ENCODE data around the gene MAPK7. TPM values are rescaled to one million over a fixed set of nuclear protein-coding genes. Genes with fewer than 3 reads are reported as not detected.

The MAPK7 gene
- total and polyA plus RNA-seq, 10 of the 15 experiments (the other 5 are each of a cell fraction or from before 2014, with no cell fraction given): 0.37 to 13.5 (median 5.6) TPM

- DNase-seq (ENCODE audit: low read depth, low spot score): no peak
- H3K4me2 ChIP-seq (ENCODE audit: control insufficient read depth, insufficient read depth): no peak overlapping the region
Measured at GRCh38 chr17:19348081-19348650, 30.1 kb upstream of the MAPK7 start.

More at GRCh38 chr17:19348081-19348650, 30.1 kb upstream of the MAPK7 start:
- POLR2A ChIA-PET: interaction anchor here (0.6 kb wide), 1 partner anchor 26 kb away, joined by 3 read pairs; no protein-coding TSS in a partner anchor
- no peaks in the 10 kb centered on the region for H3K4me1 ChIP-seq (ENCODE audit: control insufficient read depth, insufficient read depth, low read length)
- WGBS (ENCODE audit: insufficient coverage, insufficient replicate concordance, low lambda C conversion rate, missing lambda C conversion rate): 54% methylated on average over 9 of the region's 9 CpGs
- H3K27me3 ChIP-seq (replicated peaks in 1 of 2; ENCODE audit: control insufficient read depth in 2 of 2, insufficient read depth in 2 of 2, low read length in 1 of 2): no peaks in the 10 kb centered on the region
- H2AFZ ChIP-seq (ENCODE audit: control insufficient read depth, low read depth, low read length): no peak overlapping the region
- FAIRE-seq: no peak
- in situ Hi-C loops (cut with MboI) (no loop called here), intact Hi-C loops (cut with micrococcal nuclease; ENCODE audit: unreplicated experiment) (no loop called here)
- ATAC-seq: no peak
- no peaks in the 10 kb centered on the region for H3K36me3 ChIP-seq (ENCODE audit: control insufficient read depth in 2 of 2, insufficient read depth in 2 of 2, low read length in 1 of 2)
- H3K4me3 ChIP-seq: no peak overlapping the region
- no peak overlapping the region for H3K9ac ChIP-seq (ENCODE audit: control insufficient read depth, insufficient read depth, low read length)
- no TSS peak for BruUV-seq (replicated peaks)
- no peak overlapping the region for H3K27ac ChIP-seq (ENCODE audit: control insufficient read depth, insufficient read depth)
- H3K9me3 ChIP-seq (replicated peaks; ENCODE audit: control insufficient read depth, insufficient read depth, low read length): no peaks in the 10 kb centered on the region
- no peak for TF ChIP-seq EGR1 (IDR thresholded peaks at IDR 0.05; ENCODE audit: borderline replicate concordance in 1 of 2, low read depth in 2 of 2, low read length in 2 of 2)
- TF ChIP-seq NBN (IDR thresholded peaks at IDR 0.05): no peak
- no peak for TF ChIP-seq RCOR1 (conservative IDR thresholded peaks at IDR 0.05; ENCODE audit: low read depth, low read length)
- TF ChIP-seq POLR2AphosphoS2 (IDR thresholded peaks at IDR 0.05; ENCODE audit: low read depth, low read length): no peak
- no peak for TF ChIP-seq NKRF (conservative IDR thresholded peaks at IDR 0.05)
- no peak for TF ChIP-seq SRF (IDR thresholded peaks at IDR 0.05; ENCODE audit: low read depth in 2 of 2, low read length in 2 of 2)
- TF ChIP-seq JUND (IDR thresholded peaks at IDR 0.05; ENCODE audit: low read depth, low read length): no peak
- TF ChIP-seq SKIL (IDR thresholded peaks at IDR 0.05; ENCODE audit: low read depth, poor library complexity, severe bottlenecking): no peak
- no peak for TF ChIP-seq STAT3 (IDR thresholded peaks at IDR 0.05; ENCODE audit: low read depth, low read length)
- TF ChIP-seq CBX3 (IDR thresholded peaks at IDR 0.05; ENCODE audit: borderline replicate concordance, low read depth): no peak
- no peak for TF ChIP-seq SIX5 (IDR thresholded peaks at IDR 0.05; ENCODE audit: low read depth, low read length, severe bottlenecking)
- TF ChIP-seq IRF4 (IDR thresholded peaks at IDR 0.05; ENCODE audit: low read depth, low read length): no peak
- no peak for TF ChIP-seq IKZF2 (IDR thresholded peaks at IDR 0.05)
- no peak for TF ChIP-seq CBFB (IDR thresholded peaks at IDR 0.05; ENCODE audit: low read depth)
- no peak for TF ChIP-seq E2F8 (IDR thresholded peaks at IDR 0.05; ENCODE audit: low read depth, partially characterized antibody)
- no peak for TF ChIP-seq ZNF274 (IDR thresholded peaks at IDR 0.05; ENCODE audit: insufficient read depth, insufficient read length)
- TF ChIP-seq HDAC2 (IDR thresholded peaks at IDR 0.05): no peak
- no peaks in the 10 kb centered on the region for H4K20me1 ChIP-seq (ENCODE audit: control insufficient read depth, insufficient read depth)
- RAD21 ChIA-PET (ENCODE audit: unreplicated experiment): no interaction called here
- SMC1A ChIA-PET (ENCODE audit: uncharacterized antibody, unreplicated experiment): no interaction called here
- H3K79me2 ChIP-seq (ENCODE audit: control insufficient read depth, insufficient read depth, low read length): no peaks in the 10 kb centered on the region
- CTCF ChIA-PET: no interaction called here
